Loucy (cell line): ENCODE results near the gene MACROH2A1.

ENCODE experiments used
- CTCF ChIP-seq: fragments of 200-600 bp; sonication (generic); conservative IDR thresholded peaks from 2 replicates; pipeline ENCODE4 v1.5.1; 2014; ENCODE audit warnings: mild to moderate bottlenecking, antibody characterized with exemption, low read length
- EZH2phosphoT487 ChIP-seq: fragments of 200-600 bp; IDR thresholded peaks from 2 replicates; pipeline ENCODE4 v1.6.1; 2018; ENCODE audit warnings: antibody characterized with exemption, mild to moderate bottlenecking, moderate library complexity, borderline replicate concordance

GRCh38 chr5:135382981-135383380 is 16.1 kb downstream of the MACROH2A1 start:
- no peak for TF ChIP-seq CTCF
- TF ChIP-seq EZH2phosphoT487, result no peak
